Loucy (cell line): ENCODE data around the gene RPL29.
A peak's percentile ranks its signal among the peaks of the same experiment; 100 is the strongest.

ENCODE experiments used
- CTCF ChIP-seq: fragments of 200-600 bp; sonication (generic); conservative IDR thresholded peaks from 2 replicates; pipeline ENCODE4 v1.5.1; 2014; ENCODE audit warnings: mild to moderate bottlenecking, antibody characterized with exemption, low read length
- EZH2phosphoT487 ChIP-seq: fragments of 200-600 bp; IDR thresholded peaks from 2 replicates; pipeline ENCODE4 v1.6.1; 2018; ENCODE audit warnings: antibody characterized with exemption, mild to moderate bottlenecking, moderate library complexity, borderline replicate concordance

GRCh38 chr3:52014613-52015012 lies 18.9 kb upstream of the RPL29 start:
- TF ChIP-seq CTCF (peak; percentile 66), EZH2phosphoT487 (no peak)
